Measurements from ENCODE around the gene SZT2.

The SZT2 gene

DNA sequence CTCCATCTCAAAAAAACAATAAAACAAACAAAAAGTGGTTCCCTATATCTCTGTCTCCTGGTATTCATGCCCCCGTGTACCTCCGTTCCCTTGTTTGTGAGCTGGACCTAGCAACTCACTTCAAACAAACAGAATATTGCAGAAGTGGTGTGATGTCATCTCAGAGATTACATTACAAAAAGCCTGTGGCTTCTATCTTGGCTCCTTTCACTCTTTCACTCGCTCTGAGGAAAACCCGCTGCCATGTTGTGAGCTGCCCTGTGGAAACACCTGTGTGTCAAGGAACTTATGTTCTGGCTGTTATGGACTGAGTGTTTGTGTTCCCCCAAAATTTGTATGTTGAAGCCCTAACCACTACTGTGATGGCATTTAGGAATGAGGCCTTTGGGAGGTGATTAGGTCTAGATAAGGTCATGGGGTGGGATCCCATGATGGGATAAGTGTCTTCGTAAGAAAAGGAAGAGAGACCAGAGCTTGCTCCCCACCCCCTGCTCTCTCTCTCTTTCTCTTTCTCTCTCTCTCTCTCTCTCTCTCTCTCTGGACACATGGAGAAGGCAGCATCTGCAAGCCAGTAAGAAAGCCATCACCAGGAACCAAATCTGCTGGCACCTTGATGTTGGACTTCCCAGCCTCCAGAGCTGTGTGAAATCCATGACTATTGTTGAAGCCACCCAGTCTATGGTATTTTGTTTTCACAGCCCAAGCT is 71.4 kb downstream of the SZT2 start:
- DNase-seq = no peak

DNA sequence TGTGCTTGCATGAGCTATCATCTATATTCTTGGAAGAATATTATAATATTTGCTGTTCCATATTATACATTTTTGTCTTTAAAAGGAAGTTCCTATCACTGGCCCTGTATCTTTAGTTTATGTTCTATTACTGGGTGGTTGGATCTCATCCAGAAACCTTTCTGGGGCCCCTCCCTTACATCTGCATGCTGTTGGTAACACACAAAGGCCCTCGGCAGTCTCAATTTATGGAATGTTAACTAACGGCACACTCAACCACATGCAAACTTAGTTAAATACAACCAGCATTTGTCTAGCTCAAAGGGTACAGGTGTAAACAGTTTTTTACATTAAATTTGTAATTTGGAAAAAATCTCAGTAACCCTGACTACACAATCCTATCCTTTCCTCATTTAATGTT is 73.8 kb downstream of the SZT2 start:
- DNase-seq = peak; percentile 35

GRCh38 chr1:43464681-43465504 is 75.2 kb downstream of the SZT2 start:
- peak; percentile 42 for DNase-seq

DNA sequence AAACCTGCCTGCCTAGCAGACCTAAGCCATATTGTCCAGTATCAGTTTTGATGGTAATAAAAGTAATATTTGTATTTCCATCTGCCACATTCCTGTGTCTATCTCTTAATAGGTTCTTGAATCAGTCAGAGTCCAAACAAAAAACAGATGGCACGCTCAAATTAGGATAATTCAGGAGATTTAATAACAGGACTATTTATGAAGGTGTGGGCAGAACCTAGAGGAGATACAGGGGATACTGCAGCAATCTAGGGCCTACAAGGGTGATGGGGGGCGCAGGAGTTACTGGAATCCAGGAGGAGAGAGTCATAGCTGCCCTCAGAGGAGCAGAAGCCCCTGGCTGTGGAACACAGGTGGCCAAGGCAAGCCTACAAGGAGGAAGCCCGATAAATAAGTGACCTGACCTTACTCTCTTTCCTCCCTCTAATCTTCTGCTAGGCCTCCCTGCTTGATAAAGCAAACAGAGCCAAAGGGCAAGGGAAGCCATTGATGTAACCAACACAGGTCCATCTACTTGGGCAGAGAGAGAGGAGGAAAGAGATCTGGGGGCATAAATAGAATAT is 75.9 kb downstream of the SZT2 start:
- no peak for DNase-seq

- DNase-seq = peak; percentile 54
Measured at GRCh38 chr1:43466403-43466802, 76.7 kb downstream of the SZT2 start.

GRCh38 chr1:43468414-43468813 is 78.7 kb downstream of the SZT2 start:
- DNase-seq = no peak

DNA sequence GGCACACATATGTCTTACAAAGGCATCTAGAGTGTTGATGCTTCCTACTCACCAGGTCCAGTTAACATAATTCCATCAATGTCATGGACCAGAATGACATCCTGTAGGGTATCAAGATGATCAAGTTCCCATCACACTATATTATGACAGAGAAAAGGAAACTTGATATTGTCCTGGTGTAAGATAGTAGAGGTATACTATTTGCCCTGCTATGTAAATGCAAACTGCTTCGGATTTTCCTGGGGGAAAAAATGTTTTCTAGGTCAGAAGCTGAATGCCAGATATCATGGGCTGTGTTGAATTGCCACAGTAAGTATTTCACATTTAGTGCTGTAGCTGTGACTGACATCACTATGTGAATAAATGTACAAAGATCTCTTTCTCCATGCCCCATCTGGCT is 80.2 kb downstream of the SZT2 start:
- no peak for DNase-seq

GRCh38 chr1:43472087-43472462 is 82.4 kb downstream of the SZT2 start:
- no peak for DNase-seq

DNA sequence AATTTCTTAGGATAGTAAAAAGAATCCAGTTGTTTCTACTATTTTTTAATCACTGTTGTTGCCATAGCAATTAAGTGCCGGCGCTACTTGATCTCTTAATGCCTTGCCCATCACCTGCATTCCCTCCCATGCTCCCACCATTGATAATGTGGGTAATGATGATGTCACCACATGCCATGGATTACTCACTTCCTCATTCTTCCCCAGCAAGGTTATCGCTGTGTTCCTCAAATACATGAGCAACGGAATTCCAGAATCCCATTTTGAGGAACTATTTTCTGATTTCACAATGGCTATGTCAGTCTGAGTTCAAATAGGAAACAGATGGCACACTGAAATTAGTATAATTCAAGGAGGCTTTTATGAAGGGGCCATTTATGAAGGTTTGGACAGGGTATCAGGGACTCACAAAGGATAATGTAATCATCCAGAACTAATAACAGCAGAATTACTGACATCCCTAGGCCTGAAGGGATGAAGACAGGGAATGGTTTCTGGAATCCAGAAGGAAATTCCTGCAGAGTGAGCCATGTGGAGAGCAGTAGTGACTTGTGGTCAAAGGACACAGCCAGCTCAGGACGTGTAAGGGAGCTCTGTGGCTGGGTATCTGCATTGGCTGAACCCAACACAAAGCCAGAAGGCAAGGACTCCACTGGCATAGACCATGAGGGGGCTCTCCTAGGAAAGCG is 82.9 kb downstream of the SZT2 start:
- peak; percentile 98 for DNase-seq

- DNase-seq = no peak
Measured at GRCh38 chr1:43473463-43473862, 83.8 kb downstream of the SZT2 start.

GRCh38 chr1:43475611-43476401 is 86.1 kb downstream of the SZT2 start:
- peak; percentile 87 for DNase-seq

DNA sequence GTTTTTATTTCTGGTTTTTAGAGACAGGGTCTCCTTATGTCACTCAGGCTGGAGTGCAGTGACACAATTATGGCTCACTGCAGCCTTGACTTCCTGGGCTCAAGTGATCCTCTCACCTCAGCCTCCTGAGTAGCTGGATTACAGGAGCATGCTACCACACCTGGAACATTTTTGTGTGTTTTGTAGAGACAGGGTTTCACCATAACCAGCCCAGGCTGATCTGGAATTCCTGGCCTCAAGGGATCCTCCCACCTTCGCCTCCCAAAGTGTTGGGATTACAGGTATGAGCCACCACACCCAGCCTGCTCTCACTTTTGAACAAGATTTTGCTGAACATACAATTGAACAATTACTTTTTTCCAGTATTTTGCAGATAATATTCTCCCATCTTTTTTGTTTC is 88.0 kb downstream of the SZT2 start:
- DNase-seq = no peak

- no peak for DNase-seq
Measured at GRCh38 chr1:43479414-43479813, 89.7 kb downstream of the SZT2 start.

DNA sequence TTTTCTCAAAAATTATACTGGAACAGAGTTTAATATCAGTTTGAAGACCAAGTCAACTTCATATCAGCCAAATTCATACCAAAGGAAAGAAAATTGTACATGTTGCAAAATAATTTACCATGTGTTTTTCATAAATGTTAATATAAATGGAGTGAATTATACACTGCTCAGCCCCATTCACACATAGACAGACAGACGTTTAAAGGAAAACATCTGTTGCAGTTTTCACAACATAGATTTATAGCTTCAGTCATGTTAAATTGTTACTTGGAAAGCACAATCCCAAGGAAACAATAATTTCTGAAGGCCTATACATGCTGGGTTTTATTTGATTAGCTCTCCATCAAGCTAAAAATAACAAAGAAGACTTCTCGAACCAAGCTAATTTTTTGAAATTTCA is 91.8 kb downstream of the SZT2 start:
- peak; percentile 21 for DNase-seq

- no peak for DNase-seq
Measured at GRCh38 chr1:43482215-43482614, 92.5 kb downstream of the SZT2 start.

- peak; percentile 47 for DNase-seq
Measured at GRCh38 chr1:43484367-43484766, 94.7 kb downstream of the SZT2 start.

DNA sequence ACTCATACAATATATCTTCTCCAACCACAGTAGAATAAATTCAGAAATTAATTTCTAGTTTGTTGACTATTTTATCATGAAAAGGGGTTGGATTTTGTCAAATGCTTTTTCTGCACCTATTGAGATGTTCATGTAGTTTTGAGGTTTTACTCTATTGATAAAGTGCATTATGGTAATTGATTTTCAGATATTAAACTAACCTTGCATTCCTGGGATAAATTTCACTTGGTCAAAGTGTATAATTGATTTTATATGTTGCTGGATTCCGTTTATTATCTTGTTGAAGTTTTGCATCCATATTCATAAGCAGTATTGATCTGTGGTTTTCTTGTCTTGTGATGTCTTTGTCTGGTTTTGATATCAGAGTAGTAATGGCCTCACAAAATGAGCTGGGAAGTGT is 98.5 kb downstream of the SZT2 start:
- DNase-seq = no peak

GRCh38 chr1:43491061-43491460 is 101.4 kb downstream of the SZT2 start:
- DNase-seq = no peak

DNA sequence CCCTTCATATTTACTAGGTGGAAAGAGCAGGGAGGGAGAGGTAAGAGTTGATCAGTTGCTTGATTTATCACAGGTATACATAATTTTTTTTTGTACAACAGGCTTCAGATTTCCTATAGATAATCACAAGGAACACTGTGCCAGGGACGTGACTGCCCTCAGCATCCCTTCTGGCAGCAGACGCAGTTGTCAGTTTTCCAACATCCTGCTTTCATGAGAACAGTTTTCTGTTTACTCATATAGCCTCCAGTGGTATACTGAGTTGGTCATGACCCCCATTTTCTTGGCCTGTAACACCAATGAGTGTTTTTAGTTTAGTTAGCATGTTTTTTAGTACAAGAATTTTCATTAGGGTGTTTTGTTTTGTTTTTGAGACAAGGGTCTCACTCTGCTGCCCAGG is 103.1 kb downstream of the SZT2 start:
- DNase-seq = peak; percentile 14

- DNase-seq = peak; percentile 24
Measured at GRCh38 chr1:43493661-43494450, 104.2 kb downstream of the SZT2 start.

- no peak for DNase-seq
Measured at GRCh38 chr1:43495204-43495603, 105.5 kb downstream of the SZT2 start.

- no peak for DNase-seq
Measured at GRCh38 chr1:43499898-43500297, 110.2 kb downstream of the SZT2 start.
